ENCODE data around the gene S100A8. TPM values are rescaled to one million over a fixed set of nuclear protein-coding genes. Genes with fewer than 3 reads are reported as not detected.

Gene S100A8
- total RNA-seq, 1 experiment from 2014 or later = not detected

GRCh38 chr1:153359241-153359640, 31.6 kb downstream of the S100A8 start:
- Histone ChIP-seq H3K27ac (ENCODE audit: low read length) (no peak overlapping the region), H3K4me1 (ENCODE audit: control insufficient read depth, insufficient read depth, low read length) (no peaks in the 10 kb centered on the region), H3K27me3 (ENCODE audit: control insufficient read depth, insufficient read depth, low read length) (no peaks in the 10 kb centered on the region; the same call in 1 of the 2 replicates), H3K9me3 (ENCODE audit: control insufficient read depth, insufficient read depth, low read depth, low read length) (no peaks in the 10 kb centered on the region), H3K36me3 (ENCODE audit: control insufficient read depth, insufficient read depth, low read length) (no peaks in the 10 kb centered on the region), H3K4me3 (ENCODE audit: low read depth in 2 of 2, low read length in 2 of 2) (no peak overlapping the region)
- no peak for TF ChIP-seq TCF7L2 (IDR thresholded peaks at IDR 0.05; ENCODE audit: low read depth, low read length)
- no peak for TF ChIP-seq SIN3A (IDR thresholded peaks at IDR 0.05; ENCODE audit: borderline replicate concordance, insufficient read depth, low read depth, low read length)
- no peak for TF ChIP-seq POLR2AphosphoS5 (IDR thresholded peaks at IDR 0.05; ENCODE audit: low read depth, low read length)
- TF ChIP-seq CTCF (IDR thresholded peaks at IDR 0.05) = no peak
- TF ChIP-seq REST (IDR thresholded peaks at IDR 0.05; ENCODE audit: insufficient read depth in 1 of 2, low read depth in 2 of 2, low read length in 1 of 2) = no peak
- in situ Hi-C loops (cut with HindIII; ENCODE audit: low pct_unique_long_range_greater_than_20kb, low sequenced_read_pairs) = loop anchor here (10.0 to 25.0 kb wide), 2 partner anchors 136 to 253 kb away; partner anchors contain the start of genes S100A14 and S100A16
- BruUV-seq (replicated peaks) = no TSS peak
- ATAC-seq (no peak), DNase-seq (ENCODE audit: low read depth, low spot score) (no peak)
- ChIA-PET POLR2A (no interaction called here), CTCF (no interaction called here)
- intact Hi-C loops (cut with micrococcal nuclease; ENCODE audit: unreplicated experiment) = no loop called here

DNA sequence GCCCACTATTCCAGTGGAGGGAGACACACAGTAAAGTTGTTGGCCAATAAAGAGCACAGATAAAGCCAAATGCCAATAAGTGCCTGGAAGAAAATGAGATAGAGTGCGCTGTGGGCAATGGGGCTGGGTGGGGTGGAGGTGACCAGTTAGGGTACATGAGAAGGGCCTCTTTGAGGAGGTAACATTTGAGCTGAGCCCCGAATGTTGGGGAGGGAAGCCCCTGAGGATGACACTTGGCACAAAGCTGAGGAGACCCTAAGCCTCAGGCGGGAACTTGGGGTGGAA, 32.2 kb downstream of the S100A8 start:
- no peaks in the 10 kb centered on the region for H3K9me3 ChIP-seq (ENCODE audit: control insufficient read depth, insufficient read depth, low read depth, low read length)
- no peak for DNase-seq (ENCODE audit: low read depth, low spot score)
- TF ChIP-seq CTCF (IDR thresholded peaks at IDR 0.05) = no peak
- no peak for TF ChIP-seq REST (IDR thresholded peaks at IDR 0.05; ENCODE audit: insufficient read depth in 1 of 2, low read depth in 2 of 2, low read length in 1 of 2)
- no peak overlapping the region for H3K4me3 ChIP-seq (ENCODE audit: low read depth in 2 of 2, low read length in 2 of 2)
- no peaks in the 10 kb centered on the region for H3K36me3 ChIP-seq (ENCODE audit: control insufficient read depth, insufficient read depth, low read length)
- no peaks in the 10 kb centered on the region; the same call in 1 of the 2 replicates for H3K27me3 ChIP-seq (ENCODE audit: control insufficient read depth, insufficient read depth, low read length)
- in situ Hi-C loops (cut with HindIII; ENCODE audit: low pct_unique_long_range_greater_than_20kb, low sequenced_read_pairs) (loop anchor here (10.0 to 25.0 kb wide), 2 partner anchors 136 to 254 kb away; partner anchors contain the start of genes S100A14 and S100A16), intact Hi-C loops (cut with micrococcal nuclease; ENCODE audit: unreplicated experiment) (no loop called here)
- no peak for ATAC-seq
- BruUV-seq (replicated peaks) = no TSS peak
- H3K4me1 ChIP-seq (ENCODE audit: control insufficient read depth, insufficient read depth, low read length) = no peaks in the 10 kb centered on the region
- ChIA-PET CTCF (no interaction called here), POLR2A (interaction anchor here (0.6 kb wide), 1 partner anchor 15 kb away, joined by 7 read pairs; no protein-coding TSS in a partner anchor)
- H3K27ac ChIP-seq (ENCODE audit: low read length) = no peak overlapping the region
